GM12878 (cell line): ENCODE results near the gene GARS1. TPM values are rescaled to one million over a fixed set of nuclear protein-coding genes. Genes with fewer than 3 reads are reported as not detected.

Experiments used
- ATAC-seq: fragments of 200-7000 bp; cut with Tn5 transposase; 3 replicates; pipeline ENCODE4 v1.9.1; 2020; ENCODE audit warnings: mild to moderate bottlenecking, moderate library complexity
- BruUV-seq: library from RNA; stranded (reverse); fragments of 400-500 nt; replicated peaks from 2 replicates; lab custom pipeline; 2021; lab: Mats Ljungman, UMichigan
- CTCF ChIA-PET: fragments of 300-600 bp; sonication (Branson Sonifier 250); formaldehyde crosslinking; extraction: SDS; loops from one replicate; lab custom pipeline; 2021; ENCODE audit warnings: inconsistent platforms; lab: Yijun Ruan, JAX
- POLR2A ChIA-PET: fragments of 350-600 bp; formaldehyde crosslinking; extraction: SDS; loops from one replicate; lab custom pipeline; 2021; ENCODE audit warnings: inconsistent platforms; lab: Charles Lee
- RAD21 ChIA-PET: fragments of 300-600 bp; sonication (Branson Sonifier 250); formaldehyde crosslinking; loops from one replicate; lab custom pipeline; 2023; ENCODE audit warnings: antibody characterized with exemption; ENCODE audit not compliant: unreplicated experiment; lab: Charles Lee
- SMC1A ChIA-PET: fragments of 300-600 bp; sonication (Branson Sonifier 250); formaldehyde crosslinking; loops from one replicate; lab custom pipeline; 2023; ENCODE audit not compliant: unreplicated experiment, uncharacterized antibody; lab: Charles Lee
- DNase-seq: peaks from one replicate; pipeline ENCODE4 v3.0.0-alpha.2; 2011; ENCODE audit warnings: low read depth, low spot score
- FAIRE-seq: peaks from 3 replicates; lab custom pipeline; 2011; peaks lifted over from hg19 to GRCh38; lab: Jason Lieb, UNC
- H2AFZ ChIP-seq: 2 replicates; pipeline ENCODE4 v1.6.0; 2011; ENCODE audit warnings: low read depth, low read length, control low read depth; ENCODE audit not compliant: control insufficient read depth
- H3K27ac ChIP-seq: 2 replicates; pipeline ENCODE4 v1.5.1; 2011; ENCODE audit warnings: control low read depth; ENCODE audit not compliant: control insufficient read depth, insufficient read depth
- H3K27me3 ChIP-seq, 2 experiments: replicated peaks in 1 of 2; 2 replicates each; pipeline versions ENCODE4 v1.6.0 to v1.6.1; 2011; ENCODE audit warnings: low read length in 1 of 2; ENCODE audit not compliant: control insufficient read depth in 2 of 2, insufficient read depth in 2 of 2
- H3K36me3 ChIP-seq, 2 experiments: 2 replicates each; pipeline ENCODE4 v1.5.1; 2011; ENCODE audit warnings: low read length in 1 of 2; ENCODE audit not compliant: control insufficient read depth in 2 of 2, insufficient read depth in 2 of 2
- H3K4me1 ChIP-seq: 2 replicates; pipeline ENCODE4 v1.6.1; 2011; ENCODE audit warnings: mild to moderate bottlenecking, low read length, moderate library complexity, mixed read lengths; ENCODE audit not compliant: control insufficient read depth, insufficient read depth
- H3K4me2 ChIP-seq: 2 replicates; pipeline ENCODE4 v1.6.0; 2011; ENCODE audit warnings: control low read depth; ENCODE audit not compliant: control insufficient read depth, insufficient read depth
- H3K4me3 ChIP-seq: fragments of 200-600 bp; sonication (generic); 2 replicates; pipeline ENCODE4 v1.5.1; 2016
- H3K79me2 ChIP-seq: 2 replicates; pipeline ENCODE4 v1.6.0; 2011; ENCODE audit warnings: low read length; ENCODE audit not compliant: control insufficient read depth, insufficient read depth
- H3K9ac ChIP-seq: 2 replicates; pipeline ENCODE4 v1.8.0; 2011; ENCODE audit warnings: low read length, control low read depth, mixed read lengths; ENCODE audit not compliant: control insufficient read depth, insufficient read depth
- H3K9me3 ChIP-seq: replicated peaks from 3 replicates; pipeline ENCODE4 v1.5.1; 2011; ENCODE audit warnings: mild to moderate bottlenecking, low read length; ENCODE audit not compliant: control insufficient read depth, insufficient read depth
- H4K20me1 ChIP-seq: 2 replicates; pipeline ENCODE4 v1.6.0; 2011; ENCODE audit not compliant: control insufficient read depth, insufficient read depth
- ATF3 ChIP-seq: IDR thresholded peaks from 2 replicates; pipeline ENCODE4 v1.6.1; 2011; ENCODE audit warnings: low read depth, mild to moderate bottlenecking, low read length, moderate library complexity, borderline replicate concordance; ENCODE audit errors: extremely low read depth
- BCL3 ChIP-seq: IDR thresholded peaks from 2 replicates; pipeline ENCODE4 v1.6.1; 2011; ENCODE audit warnings: borderline replicate concordance, low read depth, mild to moderate bottlenecking, moderate library complexity, low read length; ENCODE audit not compliant: insufficient read depth, poor library complexity, severe bottlenecking
- CHD1 ChIP-seq: IDR thresholded peaks from 2 replicates; pipeline ENCODE4 v1.6.1; 2012; ENCODE audit warnings: low read depth, low read length, improper control_type of control experiment
- CHD4 ChIP-seq: fragments of 200-600 bp; sonication (generic); IDR thresholded peaks from 2 replicates; pipeline ENCODE4 v1.6.1; 2016; ENCODE audit warnings: mild to moderate bottlenecking
- MTA3 ChIP-seq: IDR thresholded peaks from 2 replicates; pipeline ENCODE4 v1.6.1; 2012; ENCODE audit warnings: low read length, inconsistent platforms, borderline replicate concordance
- ZSCAN29 ChIP-seq: fragments of 450-650 bp; IDR thresholded peaks from 2 replicates; pipeline ENCODE4 v1.6.1; 2017; ENCODE audit warnings: mild to moderate bottlenecking, moderate library complexity
- WGBS: methylation state at CpG from one replicate; pipeline ENCODE4 v1.1.6; 2016; ENCODE audit warnings: low lambda C conversion rate; ENCODE audit not compliant: insufficient replicate concordance, insufficient coverage; ENCODE audit errors: missing lambda C conversion rate; 5-methylcytosine and 5-hydroxymethylcytosine counted together
- in situ Hi-C: fragments of 300-500 bp; cut with MboI; formaldehyde crosslinking; loops from 9 replicates; pipeline ENCODE4 v1.14.3; 2018; ENCODE audit warnings: mixed read lengths
- intact Hi-C: fragments of 100-400 bp; cut with micrococcal nuclease; formaldehyde crosslinking; loops from one replicate; pipeline ENCODE4 v1.14.2; 2022; ENCODE audit not compliant: unreplicated experiment
- polyA plus RNA-seq, 11 experiments: library from polyadenylated mRNA; depleted of rRNA in 4 of 11; unstranded in 6 of 11; stranded (reverse) in 5 of 11; fragments of >200 nt; fragmentation: Nextera tagmentation in 4 of 11; fragmentation: Illumina TruSeq in 1 of 11; extraction: Ambion mirVana in 4 of 11; extraction: Trizol in 1 of 11; gene quantifications; 1 replicate in 1 of 11; 2 replicates in 10 of 11; pipeline versions ENCODE4 v1.2.1 to v1.2.3, GENCODE V29; 2011 to 2016; ENCODE audit warnings: inconsistent platforms in 2 of 11, missing spikeins in 2 of 11, low read depth in 1 of 11
- total RNA-seq, 4 experiments: library from RNA; depleted of rRNA in 3 of 4; stranded (reverse); fragments of >200 nt in 3 of 4; fragmentation: Illumina TruSeq in 1 of 4; extraction: Trizol in 1 of 4; gene quantifications; 2 replicates each; pipeline versions ENCODE4 v1.2.1 to v1.2.3, GENCODE V29; 2013 to 2021

The GARS1 gene
- total and polyA plus RNA-seq, 10 of the 15 experiments (the other 5 are each of a cell fraction or from before 2014, with no cell fraction given): 120 to 361 (median 187) TPM

GRCh38 chr7:30683306-30683705 lies 88.6 kb downstream of the GARS1 start:
- no peak overlapping the region for H3K9ac ChIP-seq
- ATAC-seq: no peak
- 3% methylated on average over 5 of the region's 5 CpGs for WGBS
- TF ChIP-seq BCL3 (no peak), MTA3 (no peak), ZSCAN29 (no peak), CHD1 (no peak), CHD4 (no peak), ATF3 (no peak)
- SMC1A ChIA-PET: interaction anchor here (1.0 kb wide), 1 partner anchor 15 kb away, joined by 3 read pairs; no protein-coding TSS in a partner anchor
- no peaks in the 10 kb centered on the region for H3K36me3 ChIP-seq
- no peak for FAIRE-seq
- no TSS peak for BruUV-seq
- in situ Hi-C loops: no loop called here
- peaks cover 10 to 24% of the 10 kb centered on the region in 2 experiments for H3K27me3 ChIP-seq
- no peaks in the 10 kb centered on the region for H3K79me2 ChIP-seq
- no peak for DNase-seq
- intact Hi-C loops: no loop called here
- RAD21 ChIA-PET: no interaction called here
- H4K20me1 ChIP-seq: no peaks in the 10 kb centered on the region
- no peak overlapping the region for H3K4me3 ChIP-seq
- H3K27ac ChIP-seq: no peak overlapping the region
- CTCF ChIA-PET: no interaction called here
- H3K4me1 ChIP-seq: no peaks in the 10 kb centered on the region
- no peak overlapping the region for H3K4me2 ChIP-seq
- H2AFZ ChIP-seq: no peak overlapping the region
- POLR2A ChIA-PET: no interaction called here
- no peaks in the 10 kb centered on the region for H3K9me3 ChIP-seq

Other genes with a start within 250 kb of the GARS1 start
- 8.8 and 9.3 TPM in 2 replicates for gene NOD1, start 116.1 kb upstream of the GARS1 start, total RNA-seq (2014; rRNA removed)
- gene NOD1, start 116.1 kb upstream of the GARS1 start, total RNA-seq (2014; rRNA removed; fragmentation: Illumina TruSeq; extraction: Trizol): 8.4 and 9.0 TPM in 2 replicates
- gene NOD1, start 116.1 kb upstream of the GARS1 start, total RNA-seq (2021): 13.7 and 14.6 TPM in 2 replicates
- 12.0 and 13.8 TPM in 2 replicates for gene NOD1, start 116.1 kb upstream of the GARS1 start, polyA plus RNA-seq (2011; rRNA removed)
- 10.7 and 11.5 TPM in 2 replicates for gene NOD1, start 116.1 kb upstream of the GARS1 start, polyA plus RNA-seq (2014; fragmentation: Illumina TruSeq; extraction: Trizol)
- 1 to 10 TPM; 1.8 to 2.2 TPM for gene NOD1, start 116.1 kb upstream of the GARS1 start, polyA plus RNA-seq (2014; fragmentation: Nextera tagmentation; extraction: Ambion mirVana)
- gene NOD1, start 116.1 kb upstream of the GARS1 start, polyA plus RNA-seq (2014; rRNA removed): 11.3 and 11.6 TPM in 2 replicates
- 1 to 10 TPM; 6.4 to 8.4 TPM for gene NOD1, start 116.1 kb upstream of the GARS1 start, polyA plus RNA-seq (2016; fragmentation: Nextera tagmentation; extraction: Ambion mirVana)
- gene GGCT, start 90.0 kb upstream of the GARS1 start, total RNA-seq (2014; rRNA removed): 61.5 and 71.9 TPM in 2 replicates
- 78.9 and 86.1 TPM in 2 replicates for gene GGCT, start 90.0 kb upstream of the GARS1 start, total RNA-seq (2014; rRNA removed; fragmentation: Illumina TruSeq; extraction: Trizol)
- 59.1 and 65.2 TPM in 2 replicates for gene GGCT, start 90.0 kb upstream of the GARS1 start, total RNA-seq (2021)
- gene GGCT, start 90.0 kb upstream of the GARS1 start, polyA plus RNA-seq (2011; rRNA removed): 57.0 and 91.2 TPM in 2 replicates
- gene GGCT, start 90.0 kb upstream of the GARS1 start, polyA plus RNA-seq (2014; fragmentation: Illumina TruSeq; extraction: Trizol): 87.6 and 115 TPM in 2 replicates
- 100 to 1,000 TPM; 168 to 215 TPM for gene GGCT, start 90.0 kb upstream of the GARS1 start, polyA plus RNA-seq (2014; fragmentation: Nextera tagmentation; extraction: Ambion mirVana)
- 92.7 and 96.9 TPM in 2 replicates for gene GGCT, start 90.0 kb upstream of the GARS1 start, polyA plus RNA-seq (2014; rRNA removed)
- gene GGCT, start 90.0 kb upstream of the GARS1 start, polyA plus RNA-seq (2016; fragmentation: Nextera tagmentation; extraction: Ambion mirVana): 100 to 1,000 TPM; 108 to 112 TPM
- gene CRHR2, start 87.6 kb downstream of the GARS1 start, total RNA-seq (2014; rRNA removed): not detected in 2 replicates
- gene CRHR2, start 87.6 kb downstream of the GARS1 start, total RNA-seq (2014; rRNA removed; fragmentation: Illumina TruSeq; extraction: Trizol): not detected in 2 replicates
- not detected in 2 replicates for gene CRHR2, start 87.6 kb downstream of the GARS1 start, total RNA-seq (2021)
- gene CRHR2, start 87.6 kb downstream of the GARS1 start, polyA plus RNA-seq (2011; rRNA removed): not detected in 2 replicates
- gene CRHR2, start 87.6 kb downstream of the GARS1 start, polyA plus RNA-seq (2014; fragmentation: Illumina TruSeq; extraction: Trizol): not detected in 2 replicates
- gene CRHR2, start 87.6 kb downstream of the GARS1 start, polyA plus RNA-seq (2014; fragmentation: Nextera tagmentation; extraction: Ambion mirVana): not detected
- gene CRHR2, start 87.6 kb downstream of the GARS1 start, polyA plus RNA-seq (2014; rRNA removed): not detected in 2 replicates
- gene CRHR2, start 87.6 kb downstream of the GARS1 start, polyA plus RNA-seq (2016; fragmentation: Nextera tagmentation; extraction: Ambion mirVana): not detected
- gene INMT, start 157.3 kb downstream of the GARS1 start, total RNA-seq (2014; rRNA removed): not detected in 2 replicates
- gene INMT, start 157.3 kb downstream of the GARS1 start, total RNA-seq (2014; rRNA removed; fragmentation: Illumina TruSeq; extraction: Trizol): not detected in 2 replicates
- 0.10 TPM in 1 of 2 replicates, not detected in the other for gene INMT, start 157.3 kb downstream of the GARS1 start, total RNA-seq (2021)
- gene INMT, start 157.3 kb downstream of the GARS1 start, polyA plus RNA-seq (2011; rRNA removed): 0.03 TPM in 1 of 2 replicates, not detected in the other
- not detected in 2 replicates for gene INMT, start 157.3 kb downstream of the GARS1 start, polyA plus RNA-seq (2014; fragmentation: Illumina TruSeq; extraction: Trizol)
- gene INMT, start 157.3 kb downstream of the GARS1 start, polyA plus RNA-seq (2014; fragmentation: Nextera tagmentation; extraction: Ambion mirVana): not detected
- gene INMT, start 157.3 kb downstream of the GARS1 start, polyA plus RNA-seq (2014; rRNA removed): 0.20 TPM in 1 of 2 replicates, not detected in the other
- gene INMT, start 157.3 kb downstream of the GARS1 start, polyA plus RNA-seq (2016; fragmentation: Nextera tagmentation; extraction: Ambion mirVana): not detected
- gene MINDY4, start 176.5 kb downstream of the GARS1 start, total RNA-seq (2014; rRNA removed): 0.71 and 0.90 TPM in 2 replicates
- gene MINDY4, start 176.5 kb downstream of the GARS1 start, total RNA-seq (2014; rRNA removed; fragmentation: Illumina TruSeq; extraction: Trizol): 0.55 and 0.67 TPM in 2 replicates
- gene MINDY4, start 176.5 kb downstream of the GARS1 start, total RNA-seq (2021): 0.38 and 0.51 TPM in 2 replicates
- gene MINDY4, start 176.5 kb downstream of the GARS1 start, polyA plus RNA-seq (2011; rRNA removed): 0.22 and 0.34 TPM in 2 replicates
- gene MINDY4, start 176.5 kb downstream of the GARS1 start, polyA plus RNA-seq (2014; fragmentation: Illumina TruSeq; extraction: Trizol): 0.52 and 0.72 TPM in 2 replicates
- under 1 TPM; 0.10 to 0.15 TPM for gene MINDY4, start 176.5 kb downstream of the GARS1 start, polyA plus RNA-seq (2014; fragmentation: Nextera tagmentation; extraction: Ambion mirVana)
- gene MINDY4, start 176.5 kb downstream of the GARS1 start, polyA plus RNA-seq (2014; rRNA removed): 0.42 and 0.48 TPM in 2 replicates
- under 1 TPM; 0.31 to 0.48 TPM for gene MINDY4, start 176.5 kb downstream of the GARS1 start, polyA plus RNA-seq (2016; fragmentation: Nextera tagmentation; extraction: Ambion mirVana)